Small intestine (tissue), 7 donors: ENCODE results near the gene USP43. TPM values are rescaled to one million over a fixed set of nuclear protein-coding genes. Genes with fewer than 3 reads are reported as not detected.
"Not testable (repeated sequence)": the region's sequence is repeated elsewhere in the genome, so short reads cannot be mapped to it uniquely, and the experiment has no call there.

Experiments used
- DNase-seq, 2 donors: peaks; one replicate each; pipeline versions ENCODE4 v3.0.0 to v3.0.0-alpha.2; 2013
- FAIRE-seq: peaks from 2 replicates; lab custom pipeline; 2012; peaks lifted over from hg19 to GRCh38; lab: Jason Lieb, UNC
- H3K27ac ChIP-seq, 3 donors: one replicate each; pipeline ENCODE4 v1.5.1; 2013; ENCODE audit warnings: low read length in 2 of 3, mild to moderate bottlenecking in 2 of 3, control low read depth in 1 of 3, inconsistent platforms in 1 of 3, low read depth in 1 of 3, moderate library complexity in 1 of 3
- H3K27me3 ChIP-seq, 3 donors: one replicate each; pipeline ENCODE4 v1.6.1; 2013; ENCODE audit warnings: low read length in 3 of 3, inconsistent platforms in 1 of 3; ENCODE audit not compliant: control insufficient read depth in 3 of 3, insufficient read depth in 3 of 3
- H3K36me3 ChIP-seq, 3 donors: one replicate each; pipeline ENCODE4 v1.6.1; 2013; ENCODE audit warnings: low read length in 3 of 3, inconsistent platforms in 1 of 3, low read depth in 1 of 3, mild to moderate bottlenecking in 1 of 3, moderate library complexity in 1 of 3; ENCODE audit not compliant: control insufficient read depth in 3 of 3, insufficient read depth in 2 of 3
- H3K4me1 ChIP-seq, 3 donors: one replicate each; pipeline ENCODE4 v1.6.1; 2013; ENCODE audit warnings: low read length in 2 of 3, inconsistent platforms in 1 of 3, low read depth in 1 of 3, mild to moderate bottlenecking in 1 of 3, moderate library complexity in 1 of 3; ENCODE audit not compliant: control insufficient read depth in 3 of 3, insufficient read depth in 2 of 3
- H3K4me3 ChIP-seq, 3 donors: one replicate each; pipeline ENCODE4 v1.5.1; 2013; ENCODE audit warnings: low read length in 3 of 3, control low read depth in 1 of 3, inconsistent platforms in 1 of 3, low read depth in 1 of 3, mild to moderate bottlenecking in 1 of 3, moderate library complexity in 1 of 3
- H3K9me3 ChIP-seq, 2 donors: one replicate each; pipeline ENCODE4 v1.6.1; 2013; ENCODE audit warnings: low read depth in 1 of 2, low read length in 1 of 2; ENCODE audit not compliant: control insufficient read depth in 2 of 2, insufficient read depth in 1 of 2
- WGBS, 3 donors: extraction: QIAGEN DNeasy Blood & Tissue Kit; methylation state at CpG; one replicate each; pipeline ENCODE4 v1.1.7; 2013; 5-methylcytosine and 5-hydroxymethylcytosine counted together
- polyA plus RNA-seq, 4 donors: library from polyadenylated mRNA; stranded (reverse) in 3 of 4; unstranded in 1 of 4; fragments of 200-250 nt in 3 of 4; fragments of 120-200 nt in 1 of 4; gene quantifications; one replicate each; pipeline versions ENCODE4 v1.2.1 to v1.2.3, GENCODE V29; 2013
- donor health status: healthy with polysubstance abuse.
- donor health status: control.
- donor health status: control.
- donor health status: Bipolar disorder and iron deficiency.
- donor health status: healthy.

Gene USP43
- polyA plus RNA-seq, 4 donors: 4.5 to 16.1 (median 8.3) TPM

- Histone ChIP-seq H3K4me1 (no peaks in the 10 kb centered on the region), H3K36me3 (no peaks in the 10 kb centered on the region), H3K27ac (no peak overlapping the region), H3K27me3 (no peaks in the 10 kb centered on the region), H3K4me3 (no peak overlapping the region), H3K9me3 (no peaks in the 10 kb centered on the region)
- FAIRE-seq (no peak), DNase-seq (no peak)
- WGBS, 3 donors: 34 to 49% (median 46%) methylated on average over 2 of the region's 2 CpGs
These were observed 29.8 kb upstream of the USP43 start for GRCh38 chr17:9615486-9615885.

GRCh38 chr17:9622961-9623360 lies 22.4 kb upstream of the USP43 start:
- Histone ChIP-seq H3K27me3 (peaks cover 0 to 1% (median 0%) of the 10 kb centered on the region in 3 donors), H3K9me3 (peaks cover 0 to 9% of the 10 kb centered on the region in 2 donors), H3K36me3 (no peaks in the 10 kb centered on the region), H3K4me3 (no peak overlapping the region), H3K4me1 (no peaks in the 10 kb centered on the region), H3K27ac (no peak overlapping the region)
- DNase-seq: no peak
- FAIRE-seq: no peak

GRCh38 chr17:9628509-9628908 lies 16.8 kb upstream of the USP43 start:
- FAIRE-seq (no peak), DNase-seq (peak in 1 of 2 donors; percentile 79)
- no peak overlapping the region for H3K27ac ChIP-seq
- H3K36me3 ChIP-seq: no peaks in the 10 kb centered on the region
- H3K9me3 ChIP-seq: peaks cover 0 to 5% of the 10 kb centered on the region in 2 donors
- peaks cover 0 to 1% (median 0%) of the 10 kb centered on the region in 3 donors for H3K27me3 ChIP-seq
- WGBS, 3 donors: 42 to 76% (median 52%) methylated on average over 10 of the region's 10 CpGs
- H3K4me1 ChIP-seq: no peaks in the 10 kb centered on the region
- no peak overlapping the region for H3K4me3 ChIP-seq

GRCh38 chr17:9632741-9633140 lies 12.6 kb upstream of the USP43 start:
- Histone ChIP-seq H3K27me3 (peaks cover 0 to 4% (median 0%) of the 10 kb centered on the region in 3 donors), H3K4me1 (no peaks in the 10 kb centered on the region), H3K36me3 (no peaks in the 10 kb centered on the region), H3K9me3 (no peaks in the 10 kb centered on the region), H3K4me3 (no peak overlapping the region), H3K27ac (no peak overlapping the region)
- no peak for FAIRE-seq
- DNase-seq: no peak
- WGBS, 3 donors: 95 to 96% (median 96%) methylated on average over 11 of the region's 11 CpGs

GRCh38 chr17:9635340-9635739 lies 10.0 kb upstream of the USP43 start:
- Histone ChIP-seq H3K9me3 (no peaks in the 10 kb centered on the region), H3K36me3 (no peaks in the 10 kb centered on the region), H3K27me3 (peaks cover 0 to 4% (median 0%) of the 10 kb centered on the region in 3 donors), H3K4me1 (no peaks in the 10 kb centered on the region), H3K27ac (no peak overlapping the region), H3K4me3 (no peak overlapping the region)
- FAIRE-seq: no peak
- no peak for DNase-seq
- 91 to 95% (median 91%) methylated on average over 6 of the region's 6 CpGs for WGBS, 3 donors

- Histone ChIP-seq H3K27ac (no peak overlapping the region), H3K27me3 (peaks cover 0 to 4% (median 0%) of the 10 kb centered on the region in 3 donors), H3K9me3 (peaks cover 0 to 2% of the 10 kb centered on the region in 2 donors), H3K4me1 (no peaks in the 10 kb centered on the region), H3K4me3 (no peak overlapping the region), H3K36me3 (no peaks in the 10 kb centered on the region)
- DNase-seq: no peak
- no peak for FAIRE-seq
- WGBS, 3 donors: 88 to 91% (median 90%) methylated on average over 12 of the region's 12 CpGs
These were observed 8.8 kb upstream of the USP43 start for GRCh38 chr17:9636501-9636900.

- not testable (repeated sequence) for H3K4me1 ChIP-seq, H3K4me3 ChIP-seq, H3K27me3 ChIP-seq, H3K9me3 ChIP-seq, H3K27ac ChIP-seq, FAIRE-seq, DNase-seq, H3K36me3 ChIP-seq
- WGBS, 3 donors: 88 to 98% (median 96%) methylated on average over 5 of the region's 5 CpGs
These were observed 4.9 kb upstream of the USP43 start for GRCh38 chr17:9640388-9640787.

GRCh38 chr17:9643611-9644010 lies 1.7 kb upstream of the USP43 start:
- Histone ChIP-seq H3K27ac (no peak overlapping the region), H3K4me1 (peaks cover 0 to 8% (median 0%) of the 10 kb centered on the region in 3 donors), H3K27me3 (peaks cover 0 to 8% (median 0%) of the 10 kb centered on the region in 3 donors), H3K9me3 (peaks cover 0 to 2% of the 10 kb centered on the region in 2 donors), H3K36me3 (no peaks in the 10 kb centered on the region), H3K4me3 (no peak overlapping the region)
- no peak for DNase-seq
- FAIRE-seq: no peak
- 90 to 94% (median 93%) methylated on average over 5 of the region's 5 CpGs for WGBS, 3 donors
